ENCODE data around the gene ZSCAN29. TPM values are rescaled to one million over a fixed set of nuclear protein-coding genes. Genes with fewer than 3 reads are reported as not detected.

ZSCAN29 gene
- total RNA-seq, 1 donor from 2014 or later: 37.1 TPM

GRCh38 chr15:43347114-43347513 is 23.7 kb downstream of the ZSCAN29 start:
- DNase-seq: no peak

- peak; percentile 16 for DNase-seq
These were observed 24.5 kb downstream of the ZSCAN29 start for GRCh38 chr15:43346305-43346704.

- no peak for DNase-seq
These were observed 40.1 kb downstream of the ZSCAN29 start for GRCh38 chr15:43330780-43331087.

GRCh38 chr15:43329960-43330779 is 40.7 kb downstream of the ZSCAN29 start, which contains the start of gene LCMT2:
TSS of gene LCMT2 (minus strand) at chr15:43330573. CDS start at chr15:43330489, 84 bp downstream.
- DNase-seq: peak; percentile 87

GRCh38 chr15:43329217-43329959 is 41.5 kb downstream of the ZSCAN29 start:
- peak; percentile 52 for DNase-seq

GRCh38 chr15:43325039-43325684 is 45.7 kb downstream of the ZSCAN29 start:
- no peak for DNase-seq

GRCh38 chr15:43318990-43319771 is 51.7 kb downstream of the ZSCAN29 start:
- no peak for DNase-seq

- no peak for DNase-seq
These were observed 53.2 kb downstream of the ZSCAN29 start for GRCh38 chr15:43317566-43318184.

GRCh38 chr15:43316971-43317346 is 53.9 kb downstream of the ZSCAN29 start:
- DNase-seq: no peak

- DNase-seq: no peak
These were observed 54.5 kb downstream of the ZSCAN29 start for GRCh38 chr15:43316016-43316970.

GRCh38 chr15:43314171-43314570 is 56.7 kb downstream of the ZSCAN29 start:
- no peak for DNase-seq

GRCh38 chr15:43312378-43312777 is 58.5 kb downstream of the ZSCAN29 start:
- no peak for DNase-seq

Other genes with a start within 250 kb of the ZSCAN29 start
- gene TMEM62, start 237.5 kb downstream of the ZSCAN29 start, total RNA-seq: 37.6 TPM
- 26.5 TPM for gene CCNDBP1, start 185.6 kb downstream of the ZSCAN29 start, total RNA-seq
- 0.94 TPM for gene EPB42, start 150.0 kb downstream of the ZSCAN29 start, total RNA-seq
- gene TGM5, start 104.1 kb downstream of the ZSCAN29 start, total RNA-seq: not detected
- gene TGM7, start 68.8 kb downstream of the ZSCAN29 start, total RNA-seq: not detected
- gene LCMT2, start 40.5 kb downstream of the ZSCAN29 start, total RNA-seq: 18.9 TPM
- gene TUBGCP4, start 58 bp upstream of the ZSCAN29 start, total RNA-seq: 21.4 TPM
- gene TP53BP1, start 122.1 kb upstream of the ZSCAN29 start, total RNA-seq: 142 TPM
- 35.7 TPM for gene MAP1A, start 146.6 kb upstream of the ZSCAN29 start, total RNA-seq
- gene PPIP5K1, start 219.2 kb upstream of the ZSCAN29 start, total RNA-seq: 21.8 TPM
- gene CKMT1B, start 223.0 kb upstream of the ZSCAN29 start, total RNA-seq: 6.7 TPM
- 0.47 TPM for gene STRC, start 247.8 kb upstream of the ZSCAN29 start, total RNA-seq